IPS-20b (cell line): ENCODE results near the gene GTF2F2.
"Not testable (repeated sequence)": the region's sequence is repeated elsewhere in the genome, so short reads cannot be mapped to it uniquely, and the experiment has no call there.

Experiments used
- H3K27ac ChIP-seq: one replicate; pipeline ENCODE4 v1.5.1; 2013; ENCODE audit warnings: low read length
- H3K27me3 ChIP-seq: 2 replicates; pipeline ENCODE4 v1.6.1; 2013; ENCODE audit warnings: mild to moderate bottlenecking, low read length, inconsistent platforms; ENCODE audit not compliant: insufficient read depth
- H3K36me3 ChIP-seq: 2 replicates; pipeline ENCODE4 v1.6.1; 2013; ENCODE audit warnings: low read depth, mild to moderate bottlenecking, inconsistent platforms, low read length, moderate library complexity; ENCODE audit not compliant: insufficient read depth
- H3K4me1 ChIP-seq: 2 replicates; pipeline ENCODE4 v1.6.1; 2013; ENCODE audit warnings: mild to moderate bottlenecking, control low read depth, inconsistent platforms, low read length, moderate library complexity; ENCODE audit not compliant: insufficient read depth
- H3K4me3 ChIP-seq: 2 replicates; pipeline ENCODE4 v1.5.1; 2013; ENCODE audit warnings: mild to moderate bottlenecking, low read length, inconsistent platforms
- H3K9ac ChIP-seq: 2 replicates; pipeline ENCODE4 v1.6.1; 2013; ENCODE audit warnings: low read depth, mild to moderate bottlenecking, inconsistent platforms, low read length, moderate library complexity
- H3K9me3 ChIP-seq: 2 replicates; pipeline ENCODE4 v1.6.1; 2013; ENCODE audit warnings: mild to moderate bottlenecking, low read depth, low read length, inconsistent platforms; ENCODE audit not compliant: insufficient read depth

The GTF2F2 gene

DNA sequence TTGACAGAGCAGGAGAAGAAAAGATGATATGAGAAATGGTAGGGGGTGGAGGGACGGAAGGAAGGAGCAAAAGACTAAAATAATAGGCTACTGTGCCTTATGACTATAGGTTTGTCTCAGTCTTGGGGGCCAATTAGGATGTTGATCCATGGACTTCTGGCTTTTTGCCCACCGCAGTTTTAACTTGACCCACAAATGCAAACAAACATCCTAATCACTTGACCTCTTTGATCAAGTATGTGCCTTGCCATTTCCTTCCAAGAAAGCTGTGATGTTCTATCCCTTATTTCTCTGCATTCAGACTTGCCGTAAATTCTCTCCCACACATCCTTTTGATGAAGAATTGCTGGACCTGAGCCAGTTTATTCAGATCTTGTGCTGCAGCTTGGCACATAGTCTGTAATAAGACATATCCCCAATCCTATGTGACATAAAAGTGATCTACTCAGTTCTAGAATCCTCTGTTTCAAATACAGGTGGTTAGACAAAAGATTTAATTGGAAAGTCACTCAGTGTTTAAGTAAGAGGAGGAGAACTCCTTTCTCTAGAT, 157.9 kb downstream of the GTF2F2 start:
- H3K4me3 ChIP-seq: no peak overlapping the region
- no peak overlapping the region for H3K9ac ChIP-seq
- no peak overlapping the region for H3K27ac ChIP-seq
- H3K27me3 ChIP-seq: no peaks in the 10 kb centered on the region
- H3K4me1 ChIP-seq: no peaks in the 10 kb centered on the region
- H3K36me3 ChIP-seq: peaks cover 7% of the 10 kb centered on the region
- no peaks in the 10 kb centered on the region for H3K9me3 ChIP-seq

DNA sequence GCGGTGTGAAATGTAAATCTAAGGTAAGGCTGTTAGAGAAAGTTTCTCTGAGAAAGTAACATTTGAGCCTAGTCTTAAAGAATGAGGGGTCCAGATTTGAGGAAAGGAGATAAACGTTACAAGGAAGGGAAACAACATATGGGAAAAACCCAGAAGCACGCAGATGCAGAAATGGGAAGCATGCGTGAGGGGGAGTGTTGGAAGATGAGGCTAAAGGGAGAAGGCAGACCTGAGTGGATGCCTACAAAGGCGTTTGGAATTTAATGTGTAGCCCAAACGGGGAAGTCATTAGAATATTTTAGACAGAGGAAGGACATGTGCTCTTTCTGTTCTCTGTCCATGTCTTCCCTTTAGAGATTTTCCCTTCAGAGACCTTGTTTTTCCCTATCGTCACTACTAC, 159.7 kb downstream of the GTF2F2 start:
- Histone ChIP-seq H3K36me3 (peaks cover 22% of the 10 kb centered on the region), H3K27ac (no peak overlapping the region), H3K4me1 (no peaks in the 10 kb centered on the region), H3K4me3 (no peak overlapping the region), H3K27me3 (no peaks in the 10 kb centered on the region), H3K9me3 (no peaks in the 10 kb centered on the region), H3K9ac (no peak overlapping the region)

GRCh38 chr13:45280751-45281634, 160.7 kb downstream of the GTF2F2 start:
- H3K9me3 ChIP-seq: no peaks in the 10 kb centered on the region
- H3K4me3 ChIP-seq: no peak overlapping the region
- H3K4me1 ChIP-seq: no peaks in the 10 kb centered on the region
- no peaks in the 10 kb centered on the region for H3K27me3 ChIP-seq
- H3K9ac ChIP-seq: no peak overlapping the region
- H3K36me3 ChIP-seq: peaks cover 29% of the 10 kb centered on the region
- no peak overlapping the region for H3K27ac ChIP-seq

GRCh38 chr13:45282994-45283393, 162.7 kb downstream of the GTF2F2 start:
- no peak overlapping the region for H3K9ac ChIP-seq
- H3K27me3 ChIP-seq: no peaks in the 10 kb centered on the region
- H3K36me3 ChIP-seq: peaks cover 30% of the 10 kb centered on the region; the same call in 1 of the 2 replicates
- no peaks in the 10 kb centered on the region for H3K4me1 ChIP-seq
- no peak overlapping the region for H3K27ac ChIP-seq
- H3K4me3 ChIP-seq: no peak overlapping the region
- H3K9me3 ChIP-seq: no peaks in the 10 kb centered on the region

GRCh38 chr13:45289936-45290563, 169.7 kb downstream of the GTF2F2 start:
- Histone ChIP-seq H3K9me3 (no peaks in the 10 kb centered on the region), H3K4me1 (no peaks in the 10 kb centered on the region), H3K36me3 (peaks cover 12% of the 10 kb centered on the region; the same call in 1 of the 2 replicates), H3K27ac (no peak overlapping the region), H3K9ac (no peak overlapping the region), H3K27me3 (no peaks in the 10 kb centered on the region), H3K4me3 (no peak overlapping the region)

DNA sequence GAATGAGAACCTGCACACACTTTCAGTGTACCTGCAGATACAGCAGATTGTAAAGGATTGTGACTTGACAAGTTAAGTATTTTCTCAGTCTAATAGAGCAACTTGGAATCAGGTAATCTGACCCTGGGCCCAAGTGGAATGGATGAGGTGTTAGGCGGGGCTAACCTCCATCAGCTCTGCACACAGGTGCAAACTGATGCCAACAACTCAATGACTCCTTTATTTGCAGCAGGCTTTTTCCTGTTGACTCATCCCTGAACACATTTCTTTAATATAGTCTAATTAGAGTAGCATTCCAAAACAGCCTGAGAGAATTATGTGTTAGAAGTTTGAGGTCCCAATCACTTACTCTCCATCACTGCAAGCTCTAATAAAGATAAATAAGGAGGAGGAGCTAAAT, 171.9 kb downstream of the GTF2F2 start:
- Histone ChIP-seq H3K27ac (no peak overlapping the region), H3K36me3 (0 out of 2 replicates have a peak, but pooled peaks cover 5% of the 10 kb centered on the region), H3K4me3 (no peak overlapping the region), H3K4me1 (no peaks in the 10 kb centered on the region), H3K27me3 (no peaks in the 10 kb centered on the region), H3K9me3 (no peaks in the 10 kb centered on the region), H3K9ac (no peak overlapping the region)

DNA sequence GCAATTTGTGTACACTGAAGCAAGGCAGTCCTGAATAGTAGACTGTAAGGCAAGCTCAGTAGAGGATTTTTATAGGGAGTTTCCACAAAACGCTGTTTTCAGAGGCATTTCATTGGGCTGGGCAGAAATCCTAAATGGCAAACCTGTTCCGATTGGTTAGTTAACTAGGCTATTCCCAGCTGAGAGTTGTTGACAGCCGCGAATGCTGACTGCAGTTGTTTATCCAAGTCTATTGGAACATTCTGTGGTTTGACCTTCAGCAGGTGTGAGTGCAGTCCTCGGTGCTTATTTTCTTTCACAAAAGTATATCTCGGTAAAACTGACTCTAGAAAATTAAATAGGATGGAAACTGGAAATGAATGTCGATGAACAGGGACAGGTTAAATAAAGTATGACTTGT, 175.2 kb downstream of the GTF2F2 start:
- no peaks in the 10 kb centered on the region for H3K27me3 ChIP-seq
- H3K27ac ChIP-seq: no peak overlapping the region
- H3K4me1 ChIP-seq: no peaks in the 10 kb centered on the region
- H3K4me3 ChIP-seq: no peak overlapping the region
- H3K36me3 ChIP-seq: no peaks in the 10 kb centered on the region
- H3K9ac ChIP-seq: no peak overlapping the region
- no peaks in the 10 kb centered on the region for H3K9me3 ChIP-seq

- no peak overlapping the region for H3K27ac ChIP-seq
- no peak overlapping the region for H3K9ac ChIP-seq
- H3K9me3 ChIP-seq: no peaks in the 10 kb centered on the region
- no peaks in the 10 kb centered on the region for H3K36me3 ChIP-seq
- no peaks in the 10 kb centered on the region for H3K27me3 ChIP-seq
- H3K4me1 ChIP-seq: no peaks in the 10 kb centered on the region
- no peak overlapping the region for H3K4me3 ChIP-seq
Measured at GRCh38 chr13:45296259-45296658, 175.9 kb downstream of the GTF2F2 start.

DNA sequence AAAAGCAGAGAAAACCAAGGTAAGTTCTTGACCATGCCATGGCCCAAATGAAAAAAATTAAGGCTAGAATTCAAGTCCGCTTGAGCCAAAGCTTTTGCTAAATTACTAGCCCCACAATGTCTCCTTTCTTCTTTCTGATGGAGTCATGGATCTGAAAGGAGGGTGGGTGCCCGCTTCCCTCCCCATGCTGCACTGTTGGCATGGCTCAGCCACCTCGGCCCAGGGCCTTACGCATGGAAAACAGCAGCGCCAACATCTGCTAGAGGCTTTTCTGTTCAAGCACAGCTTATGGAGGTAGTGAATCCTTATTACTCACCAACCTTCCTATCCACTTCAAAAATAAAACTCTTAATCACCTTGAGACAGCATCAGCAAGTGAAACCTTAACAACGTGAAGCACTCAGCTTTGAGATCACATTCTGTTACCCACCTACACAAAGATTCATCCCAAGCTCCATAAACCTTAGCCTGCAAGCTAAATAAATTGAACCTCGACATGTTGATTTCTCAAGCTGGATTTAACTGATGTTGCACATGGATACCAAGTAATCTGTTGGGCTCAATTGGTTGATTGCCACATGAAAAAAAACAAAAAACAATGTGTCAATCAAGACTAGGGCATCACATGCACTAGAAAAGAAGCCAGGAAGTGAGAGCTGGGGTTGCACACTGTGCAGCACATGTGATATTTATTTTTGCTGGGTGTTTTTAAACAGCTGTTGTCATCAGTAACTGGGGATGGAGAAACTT, 177.3 kb downstream of the GTF2F2 start:
- H3K4me3 ChIP-seq: no peak overlapping the region
- H3K4me1 ChIP-seq: peaks cover 3% of the 10 kb centered on the region; the same call in 1 of the 2 replicates
- no peaks in the 10 kb centered on the region for H3K9me3 ChIP-seq
- H3K9ac ChIP-seq: no peak overlapping the region
- no peaks in the 10 kb centered on the region for H3K27me3 ChIP-seq
- no peaks in the 10 kb centered on the region for H3K36me3 ChIP-seq
- H3K27ac ChIP-seq: no peak overlapping the region

GRCh38 chr13:45298206-45298505, 177.8 kb downstream of the GTF2F2 start:
- no peak overlapping the region for H3K27ac ChIP-seq
- H3K9ac ChIP-seq: no peak overlapping the region
- H3K27me3 ChIP-seq: no peaks in the 10 kb centered on the region
- H3K36me3 ChIP-seq: no peaks in the 10 kb centered on the region
- H3K4me1 ChIP-seq: peaks cover 4% of the 10 kb centered on the region; the same call in 1 of the 2 replicates
- no peak overlapping the region for H3K4me3 ChIP-seq
- no peaks in the 10 kb centered on the region for H3K9me3 ChIP-seq

GRCh38 chr13:45298550-45298949, 178.2 kb downstream of the GTF2F2 start:
- H3K27ac ChIP-seq, H3K36me3 ChIP-seq, H3K27me3 ChIP-seq, H3K4me1 ChIP-seq, H3K9ac ChIP-seq, H3K9me3 ChIP-seq, H3K4me3 ChIP-seq: not testable (repeated sequence)
